Muscle layer of colon (tissue), 2 donors: ENCODE data around the gene TPD52L1.

Experiments used
- H3K27ac ChIP-seq: one replicate; pipeline ENCODE4 v1.7.0; 2013; ENCODE audit warnings: low read depth, mild to moderate bottlenecking, low read length, moderate library complexity
- H3K27me3 ChIP-seq, 2 donors: one replicate each; pipeline ENCODE4 v1.7.0; 2013; ENCODE audit warnings: low read length in 2 of 2, mild to moderate bottlenecking in 2 of 2; ENCODE audit not compliant: insufficient read depth in 2 of 2, control insufficient read depth in 1 of 2
- H3K36me3 ChIP-seq: one replicate; pipeline ENCODE4 v1.7.0; 2013; ENCODE audit warnings: mild to moderate bottlenecking, low read length; ENCODE audit not compliant: insufficient read depth
- H3K4me1 ChIP-seq: one replicate; pipeline ENCODE4 v1.7.0; 2013; ENCODE audit warnings: mild to moderate bottlenecking, low read length; ENCODE audit not compliant: insufficient read depth
- H3K4me3 ChIP-seq, 2 donors: one replicate each; pipeline ENCODE4 v1.7.0; 2013; ENCODE audit warnings: low read length in 2 of 2, low read depth in 1 of 2, mild to moderate bottlenecking in 1 of 2, moderate library complexity in 1 of 2
- H3K9ac ChIP-seq: one replicate; pipeline ENCODE4 v1.7.0; 2013; ENCODE audit warnings: low read length
- H3K9me3 ChIP-seq: one replicate; pipeline ENCODE4 v1.7.0; 2013; ENCODE audit warnings: mild to moderate bottlenecking, low read length
- donor health status: abdominal sarcoma.
- donor health status: Adenocarcinoma of cecum.

Gene TPD52L1

DNA sequence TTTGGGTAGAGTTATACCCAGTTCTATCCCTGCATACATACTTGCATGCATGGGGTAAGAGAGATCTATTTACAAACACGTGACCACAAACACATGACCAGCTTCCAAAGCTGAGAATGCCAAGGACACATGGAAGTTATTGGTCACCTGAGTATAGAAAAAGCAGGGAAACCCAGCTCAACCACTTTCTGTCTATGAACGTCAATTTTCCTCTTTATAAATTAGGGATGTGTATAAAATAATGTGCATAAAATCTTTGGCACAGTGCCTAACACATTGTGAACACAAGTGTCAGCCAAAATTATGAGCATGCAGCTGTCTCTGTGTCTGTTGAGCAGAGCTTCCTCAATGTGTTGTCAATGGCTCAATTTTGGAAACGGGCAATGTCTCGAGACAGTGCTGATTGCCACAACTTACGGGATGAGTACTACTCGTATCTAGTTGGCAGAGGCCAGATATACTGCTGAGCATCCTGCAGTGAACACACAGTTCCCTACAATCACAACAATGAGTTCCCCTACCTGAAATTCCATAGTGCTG lies 44.9 kb downstream of the TPD52L1 start:
- H3K27me3 ChIP-seq, result no peaks in the 10 kb centered on the region
- no peak overlapping the region for H3K9ac ChIP-seq
- H3K4me1 ChIP-seq, result peaks cover 42% of the 10 kb centered on the region
- H3K9me3 ChIP-seq, result no peaks in the 10 kb centered on the region
- H3K36me3 ChIP-seq, result no peaks in the 10 kb centered on the region
- no peak overlapping the region for H3K4me3 ChIP-seq
- no peak overlapping the region for H3K27ac ChIP-seq

DNA sequence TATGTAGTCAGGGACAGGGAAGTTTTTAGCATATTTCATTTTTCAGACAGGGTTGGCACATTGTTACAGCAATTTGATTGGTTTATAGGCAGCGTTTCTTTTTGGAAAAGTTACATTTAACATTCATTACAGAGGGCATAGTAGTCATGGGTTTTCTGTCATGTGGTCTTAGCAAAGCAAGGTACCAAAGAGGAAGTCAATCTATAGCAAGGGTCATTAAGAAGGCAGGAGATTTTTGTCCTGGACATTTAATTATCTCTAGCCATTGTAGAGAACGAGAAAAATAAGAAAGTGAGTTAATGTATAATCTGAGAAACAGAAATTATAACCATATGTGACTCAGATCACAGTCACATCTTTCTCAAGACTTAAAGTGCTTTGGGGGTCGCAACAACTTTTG lies 47.4 kb downstream of the TPD52L1 start:
- H3K9me3 ChIP-seq, result no peaks in the 10 kb centered on the region
- peaks cover 34% of the 10 kb centered on the region for H3K4me1 ChIP-seq
- H3K36me3 ChIP-seq, result no peaks in the 10 kb centered on the region
- no peak overlapping the region for H3K27ac ChIP-seq
- no peaks in the 10 kb centered on the region for H3K27me3 ChIP-seq
- no peak overlapping the region for H3K9ac ChIP-seq
- no peak overlapping the region for H3K4me3 ChIP-seq

DNA sequence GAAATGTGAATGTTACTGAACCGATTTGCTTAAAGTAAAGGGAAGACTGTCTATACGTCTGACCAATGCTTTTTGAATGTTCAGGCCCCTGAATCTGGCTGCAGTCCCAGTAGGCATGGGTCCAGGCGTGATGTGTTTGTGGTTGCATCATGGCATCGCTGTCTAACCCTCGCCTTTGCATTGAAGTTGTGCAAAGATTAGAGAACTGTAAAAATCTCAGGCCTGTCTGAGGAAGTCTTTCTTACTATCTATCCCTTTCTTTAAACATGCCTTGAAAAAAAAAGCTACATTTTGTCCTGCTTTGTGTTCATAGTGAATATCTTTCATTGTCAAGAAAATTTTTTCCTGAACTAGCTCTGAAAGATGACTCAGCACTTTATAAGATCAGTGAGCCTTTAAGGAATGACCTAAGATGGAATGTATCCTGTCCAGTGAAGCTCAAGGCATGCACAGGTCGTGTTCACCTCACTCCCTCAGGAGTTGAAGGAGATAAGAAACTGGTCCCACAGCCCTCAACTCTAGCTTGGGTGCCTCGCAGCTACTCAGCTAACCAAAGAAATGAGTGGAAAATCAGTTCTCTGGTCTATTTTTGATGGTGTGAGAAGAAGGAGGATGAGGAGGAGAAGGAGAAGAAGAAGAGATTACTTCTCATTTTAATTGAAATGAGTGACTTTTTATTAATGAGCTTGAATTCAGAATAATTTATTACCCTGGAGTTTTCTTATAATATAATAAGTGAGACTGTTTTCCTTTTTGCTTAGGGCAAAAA lies 48.6 kb downstream of the TPD52L1 start:
- Histone ChIP-seq H3K4me3 (no peak overlapping the region), H3K27me3 (no peaks in the 10 kb centered on the region), H3K9ac (no peak overlapping the region), H3K36me3 (no peaks in the 10 kb centered on the region), H3K4me1 (peaks cover 23% of the 10 kb centered on the region), H3K9me3 (no peaks in the 10 kb centered on the region), H3K27ac (no peak overlapping the region)

DNA sequence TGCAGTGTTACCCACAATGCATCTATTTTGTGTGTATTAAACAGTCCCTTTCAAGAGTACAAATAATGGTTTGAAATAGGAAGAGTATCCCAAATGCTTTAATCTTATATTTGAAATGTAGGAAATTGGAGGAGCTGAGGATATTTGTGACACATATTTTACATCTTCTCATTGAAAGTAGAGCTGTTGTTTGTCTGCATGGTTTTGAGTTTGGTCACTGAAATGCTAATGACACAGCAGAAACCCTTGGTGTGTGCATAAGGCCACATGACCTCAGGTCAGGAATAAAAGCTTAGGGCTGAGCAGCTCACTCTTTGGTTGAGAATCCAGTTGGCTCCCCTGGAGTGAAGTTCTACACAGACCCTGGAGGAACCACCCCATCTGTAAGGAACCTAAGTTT lies 49.8 kb downstream of the TPD52L1 start:
- Histone ChIP-seq H3K27me3 (no peaks in the 10 kb centered on the region), H3K27ac (no peak overlapping the region), H3K36me3 (no peaks in the 10 kb centered on the region), H3K9me3 (no peaks in the 10 kb centered on the region), H3K9ac (no peak overlapping the region), H3K4me3 (no peak overlapping the region), H3K4me1 (peaks cover 10% of the 10 kb centered on the region)

DNA sequence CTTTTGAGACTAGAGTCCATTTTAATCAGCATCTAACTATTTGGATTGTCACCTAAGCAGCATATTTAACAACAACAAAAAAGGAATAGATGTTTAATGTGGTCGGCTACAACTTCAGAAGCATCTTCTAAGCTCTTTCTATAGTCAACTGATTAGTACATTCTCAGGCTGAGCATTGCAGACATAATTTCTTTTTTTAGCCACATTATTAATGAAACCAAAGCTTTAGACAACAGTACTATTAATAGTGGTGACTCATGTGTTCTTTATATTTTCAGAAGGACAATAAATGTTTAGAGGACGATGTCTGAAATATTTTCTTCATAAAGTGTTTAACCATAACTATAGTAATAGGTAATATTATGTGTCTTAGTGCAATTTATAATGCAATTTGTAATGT lies 52.4 kb downstream of the TPD52L1 start:
- Histone ChIP-seq H3K9me3 (no peaks in the 10 kb centered on the region), H3K27ac (no peak overlapping the region), H3K4me3 (no peak overlapping the region), H3K27me3 (no peaks in the 10 kb centered on the region), H3K4me1 (peaks cover 10% of the 10 kb centered on the region), H3K9ac (no peak overlapping the region), H3K36me3 (no peaks in the 10 kb centered on the region)

DNA sequence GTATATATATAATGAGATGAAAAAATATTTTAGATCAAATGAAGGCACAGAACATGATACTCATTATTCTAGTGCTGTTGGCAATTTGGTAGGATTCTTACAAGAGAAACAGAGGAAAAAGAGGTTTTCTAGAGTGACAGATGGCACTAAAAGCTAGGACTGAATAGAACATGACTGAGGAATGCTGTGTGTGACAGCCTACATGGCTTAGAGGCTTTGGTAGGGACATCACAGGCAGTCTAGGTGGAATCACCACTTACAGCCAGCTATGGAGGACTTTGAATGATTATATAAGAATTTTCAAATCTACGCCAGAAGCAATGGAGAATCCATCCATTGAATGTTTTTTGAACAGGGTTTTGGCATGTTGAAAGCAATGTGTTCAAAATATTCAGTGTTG lies 52.8 kb downstream of the TPD52L1 start:
- H3K4me1 ChIP-seq, result peaks cover 10% of the 10 kb centered on the region

DNA sequence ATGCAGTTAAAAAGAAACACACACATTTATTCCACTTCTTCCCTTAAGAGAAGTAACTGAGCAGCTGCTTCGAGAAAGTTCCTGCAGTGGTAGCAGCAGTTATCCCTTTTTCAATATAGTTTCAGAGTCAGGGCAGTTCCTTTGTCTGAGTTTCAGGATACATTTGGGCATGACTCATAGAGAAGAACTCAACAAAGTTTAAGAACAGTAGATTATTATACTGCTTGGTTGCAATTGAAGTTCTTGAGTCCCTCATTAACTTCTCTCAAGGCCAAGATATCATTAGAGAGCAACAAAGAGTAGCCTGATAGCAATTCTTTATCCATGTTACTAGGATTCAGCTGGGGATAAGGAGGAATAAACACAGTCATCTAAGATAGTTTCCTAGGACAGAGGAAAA lies 54.4 kb downstream of the TPD52L1 start:
- H3K9ac ChIP-seq, result no peak overlapping the region
- H3K4me3 ChIP-seq, result no peak overlapping the region
- H3K4me1 ChIP-seq, result no peaks in the 10 kb centered on the region

More for the DNA sequence above, 52.8 kb downstream of the TPD52L1 start:
- Histone ChIP-seq H3K9me3 (no peaks in the 10 kb centered on the region), H3K27me3 (no peaks in the 10 kb centered on the region), H3K4me3 (no peak overlapping the region), H3K9ac (no peak overlapping the region), H3K36me3 (no peaks in the 10 kb centered on the region), H3K27ac (no peak overlapping the region)

DNA sequence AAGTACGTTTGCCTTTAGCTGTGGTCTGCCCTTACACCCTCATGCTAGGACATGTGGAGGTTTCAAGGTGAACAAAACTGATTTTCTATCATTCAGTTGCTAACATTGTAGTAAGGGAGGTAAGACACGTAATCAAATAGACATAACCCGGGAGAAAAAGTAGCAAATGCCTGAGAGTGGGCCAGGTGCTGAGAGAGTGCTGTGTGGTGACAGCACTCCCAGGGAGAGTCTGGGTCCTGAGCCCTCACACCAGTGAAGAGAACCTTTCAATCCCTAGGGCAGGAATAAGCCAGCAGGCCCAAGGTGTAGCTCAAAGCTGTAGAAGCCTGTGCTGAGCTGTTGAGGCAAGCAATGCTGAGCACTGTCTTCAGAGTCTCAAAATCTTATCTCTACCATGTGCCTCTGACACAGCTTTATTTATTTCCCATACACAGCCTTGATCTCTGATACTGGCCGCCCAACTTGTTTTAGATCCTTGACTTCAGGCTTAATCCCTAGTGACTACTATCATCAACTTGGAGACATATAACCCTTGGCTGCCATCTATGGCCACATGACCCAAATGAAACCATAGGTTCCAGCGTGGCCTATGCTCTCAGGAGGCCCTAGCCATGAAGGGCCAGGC lies 55.2 kb downstream of the TPD52L1 start:
- H3K27me3 ChIP-seq, result no peaks in the 10 kb centered on the region
- H3K9ac ChIP-seq, result no peak overlapping the region
- no peak overlapping the region for H3K4me3 ChIP-seq
- H3K9me3 ChIP-seq, result no peaks in the 10 kb centered on the region
- H3K4me1 ChIP-seq, result no peaks in the 10 kb centered on the region
- H3K27ac ChIP-seq, result no peak overlapping the region
- H3K36me3 ChIP-seq, result no peaks in the 10 kb centered on the region

More for the DNA sequence above, 54.4 kb downstream of the TPD52L1 start:
- no peaks in the 10 kb centered on the region for H3K27me3 ChIP-seq
- H3K36me3 ChIP-seq, result no peaks in the 10 kb centered on the region
- no peak overlapping the region for H3K27ac ChIP-seq
- H3K9me3 ChIP-seq, result no peaks in the 10 kb centered on the region

DNA sequence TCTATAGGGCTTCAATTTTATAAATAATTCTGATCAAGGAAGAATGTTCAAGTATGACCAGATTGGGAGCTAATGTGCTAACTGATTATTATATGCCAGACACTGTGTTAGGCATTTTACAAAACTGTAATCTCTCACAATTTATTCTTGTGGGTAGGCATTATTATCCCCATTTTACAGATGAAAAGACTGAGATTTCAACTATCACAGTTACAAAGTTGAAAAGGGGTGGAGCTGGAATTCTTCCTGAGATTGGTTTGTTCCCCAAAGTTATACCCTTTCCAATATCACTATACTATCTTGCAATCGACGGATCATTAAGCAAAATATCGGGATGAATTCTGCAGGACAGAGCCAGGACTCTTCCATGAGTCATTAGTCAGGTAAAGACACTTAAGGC lies 57.1 kb downstream of the TPD52L1 start:
- no peak overlapping the region for H3K27ac ChIP-seq
- no peaks in the 10 kb centered on the region for H3K27me3 ChIP-seq
- H3K9ac ChIP-seq, result no peak overlapping the region
- no peaks in the 10 kb centered on the region for H3K4me1 ChIP-seq
- no peaks in the 10 kb centered on the region for H3K36me3 ChIP-seq
- no peak overlapping the region for H3K4me3 ChIP-seq
- no peaks in the 10 kb centered on the region for H3K9me3 ChIP-seq

DNA sequence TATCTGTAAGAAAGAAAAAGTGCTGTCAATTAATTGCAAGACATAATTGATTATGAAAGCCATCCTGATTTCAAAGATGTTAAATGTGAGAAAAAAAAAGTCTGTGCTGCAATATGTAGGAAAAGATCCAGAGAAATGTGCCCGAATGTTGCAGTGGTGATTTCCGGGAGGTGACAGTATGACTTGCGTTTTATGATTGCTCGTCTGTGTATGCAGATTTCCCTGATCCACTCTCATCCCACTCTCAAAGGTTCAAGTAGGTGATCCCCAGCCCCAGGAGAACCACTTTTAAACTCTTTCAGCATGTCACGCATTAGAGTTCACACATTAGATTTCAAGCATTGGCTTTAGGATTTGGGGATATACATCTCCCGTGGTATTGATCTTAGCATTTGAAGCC lies 57.8 kb downstream of the TPD52L1 start:
- Histone ChIP-seq H3K9me3 (no peaks in the 10 kb centered on the region), H3K4me3 (no peak overlapping the region), H3K9ac (no peak overlapping the region), H3K36me3 (no peaks in the 10 kb centered on the region), H3K4me1 (no peaks in the 10 kb centered on the region), H3K27me3 (no peaks in the 10 kb centered on the region), H3K27ac (no peak overlapping the region)

DNA sequence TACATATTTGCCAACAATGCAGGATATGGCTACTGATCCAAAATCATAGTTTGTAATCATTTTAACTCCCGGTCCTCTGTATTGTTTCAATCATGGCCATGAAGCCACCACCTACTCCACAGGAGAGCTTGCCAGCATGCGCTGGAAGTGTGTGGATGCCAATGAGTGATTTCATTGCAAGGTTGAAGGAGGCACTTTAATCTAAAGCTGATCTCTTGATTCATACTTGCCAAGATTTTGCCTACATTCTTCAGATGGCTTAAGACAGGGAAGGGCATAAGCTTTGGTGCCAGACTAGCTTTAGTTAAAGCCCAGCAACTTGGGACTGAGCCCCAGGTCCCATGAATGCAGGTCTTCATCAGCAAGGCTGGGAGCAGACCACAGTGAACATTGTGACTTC lies 58.8 kb downstream of the TPD52L1 start:
- no peaks in the 10 kb centered on the region for H3K4me1 ChIP-seq
- H3K9me3 ChIP-seq, result no peaks in the 10 kb centered on the region
- no peak overlapping the region for H3K27ac ChIP-seq
- H3K4me3 ChIP-seq, result no peak overlapping the region
- no peak overlapping the region for H3K9ac ChIP-seq
- no peaks in the 10 kb centered on the region for H3K27me3 ChIP-seq
- H3K36me3 ChIP-seq, result no peaks in the 10 kb centered on the region

DNA sequence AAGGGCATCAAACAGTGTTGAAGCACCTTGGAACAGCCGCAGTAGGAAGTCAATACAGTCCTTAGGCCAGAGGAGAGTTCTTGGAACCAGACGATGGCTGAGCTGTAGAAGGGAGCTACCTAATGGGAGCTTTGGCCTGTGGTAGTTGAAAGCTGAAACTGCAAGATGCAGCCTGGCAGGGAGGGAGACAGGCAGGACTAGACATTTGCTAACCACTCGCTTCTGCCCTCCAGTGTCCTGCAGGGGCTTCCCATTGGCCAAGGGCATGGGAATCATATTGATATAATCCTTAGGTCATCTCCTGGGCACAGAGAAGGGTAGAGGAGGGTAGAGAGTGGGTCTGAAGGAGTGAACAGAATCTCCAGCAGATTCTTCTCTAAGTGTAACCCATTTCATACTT lies 60.4 kb downstream of the TPD52L1 start:
- Histone ChIP-seq H3K27me3 (no peaks in the 10 kb centered on the region), H3K4me3 (no peak overlapping the region), H3K27ac (no peak overlapping the region), H3K9ac (no peak overlapping the region), H3K36me3 (no peaks in the 10 kb centered on the region), H3K9me3 (no peaks in the 10 kb centered on the region), H3K4me1 (no peaks in the 10 kb centered on the region)
